ENCODE data around the gene ATP5PO.

- no peak for TF ChIP-seq CTCF (IDR thresholded peaks at IDR 0.05)
- TF ChIP-seq EZH2 (IDR thresholded peaks at IDR 0.05; ENCODE audit: borderline replicate concordance, insufficient read depth, low read depth, low read length, poor library complexity, severe bottlenecking), result no peak
These were observed 34.2 kb upstream of the ATP5PO start for GRCh38 chr21:33949516-33950430.

Measured in B cell (primary cell).